Activated CD4-positive, CD25-positive, alpha-beta regulatory T cell (primary cell): ENCODE data around the gene DOCK4.

ENCODE experiments used
- DNase-seq, 4 experiments: peaks; one replicate each; lab custom pipeline; 2025; lab: John Stamatoyannopoulos, UW

DOCK4 gene

GRCh38 chr7:111821046-111821445, 385.2 kb downstream of the DOCK4 start:
- no peak for DNase-seq

- no peak for DNase-seq
Observed at GRCh38 chr7:111820621-111821020, 385.6 kb downstream of the DOCK4 start.

GRCh38 chr7:111820121-111820520, 386.1 kb downstream of the DOCK4 start:
- no peak for DNase-seq

GRCh38 chr7:111815354-111815753, 390.8 kb downstream of the DOCK4 start:
- no peak for DNase-seq

GRCh38 chr7:111813306-111813705, 392.9 kb downstream of the DOCK4 start:
- no peak for DNase-seq

GRCh38 chr7:111806232-111806631, 400.0 kb downstream of the DOCK4 start:
- DNase-seq = no peak

- no peak for DNase-seq
Observed at GRCh38 chr7:111803015-111803758, 403.0 kb downstream of the DOCK4 start.

GRCh38 chr7:111802194-111802772, 403.9 kb downstream of the DOCK4 start:
- no peak for DNase-seq

GRCh38 chr7:111801277-111801676, 404.9 kb downstream of the DOCK4 start:
- no peak for DNase-seq

GRCh38 chr7:111796671-111797070, 409.5 kb downstream of the DOCK4 start:
- DNase-seq = no peak

GRCh38 chr7:111789870-111790269, 416.3 kb downstream of the DOCK4 start:
- DNase-seq = no peak

GRCh38 chr7:111789048-111789320, 417.2 kb downstream of the DOCK4 start:
- DNase-seq = no peak

- DNase-seq = no peak
Observed at GRCh38 chr7:111788286-111789047, 417.7 kb downstream of the DOCK4 start.

- DNase-seq = no peak
Observed at GRCh38 chr7:111787741-111788140, 418.5 kb downstream of the DOCK4 start.

GRCh38 chr7:111787099-111787498, 419.1 kb downstream of the DOCK4 start:
- DNase-seq = no peak

- DNase-seq = no peak
Observed at GRCh38 chr7:111785076-111785475, 421.1 kb downstream of the DOCK4 start.

GRCh38 chr7:111784296-111784695, 421.9 kb downstream of the DOCK4 start:
- no peak for DNase-seq

- no peak for DNase-seq
Observed at GRCh38 chr7:111783854-111784253, 422.3 kb downstream of the DOCK4 start.

- DNase-seq = no peak
Observed at GRCh38 chr7:111780527-111780926, 425.7 kb downstream of the DOCK4 start.

GRCh38 chr7:111775206-111775605, 431.0 kb downstream of the DOCK4 start:
- no peak for DNase-seq

- DNase-seq = no peak
Observed at GRCh38 chr7:111772716-111773115, 433.5 kb downstream of the DOCK4 start.

- no peak for DNase-seq
Observed at GRCh38 chr7:111771638-111772037, 434.6 kb downstream of the DOCK4 start.

- no peak for DNase-seq
Observed at GRCh38 chr7:111770116-111770515, 436.1 kb downstream of the DOCK4 start.
